GM18909 (cell line): ENCODE results near the gene FCSK.
A peak's percentile ranks its signal among the peaks of the same experiment; 100 is the strongest.
"Not testable (repeated sequence)": the region's sequence is repeated elsewhere in the genome, so short reads cannot be mapped to it uniquely, and the experiment has no call there.

Experiments used
- ATAC-seq: cut with Tn5 transposase; IDR thresholded peaks from one replicate; pipeline ENCODE4 v1.9.1; 2021; ENCODE audit warnings: mild to moderate bottlenecking; ENCODE audit not compliant: unreplicated experiment, poor library complexity

Gene FCSK

DNA sequence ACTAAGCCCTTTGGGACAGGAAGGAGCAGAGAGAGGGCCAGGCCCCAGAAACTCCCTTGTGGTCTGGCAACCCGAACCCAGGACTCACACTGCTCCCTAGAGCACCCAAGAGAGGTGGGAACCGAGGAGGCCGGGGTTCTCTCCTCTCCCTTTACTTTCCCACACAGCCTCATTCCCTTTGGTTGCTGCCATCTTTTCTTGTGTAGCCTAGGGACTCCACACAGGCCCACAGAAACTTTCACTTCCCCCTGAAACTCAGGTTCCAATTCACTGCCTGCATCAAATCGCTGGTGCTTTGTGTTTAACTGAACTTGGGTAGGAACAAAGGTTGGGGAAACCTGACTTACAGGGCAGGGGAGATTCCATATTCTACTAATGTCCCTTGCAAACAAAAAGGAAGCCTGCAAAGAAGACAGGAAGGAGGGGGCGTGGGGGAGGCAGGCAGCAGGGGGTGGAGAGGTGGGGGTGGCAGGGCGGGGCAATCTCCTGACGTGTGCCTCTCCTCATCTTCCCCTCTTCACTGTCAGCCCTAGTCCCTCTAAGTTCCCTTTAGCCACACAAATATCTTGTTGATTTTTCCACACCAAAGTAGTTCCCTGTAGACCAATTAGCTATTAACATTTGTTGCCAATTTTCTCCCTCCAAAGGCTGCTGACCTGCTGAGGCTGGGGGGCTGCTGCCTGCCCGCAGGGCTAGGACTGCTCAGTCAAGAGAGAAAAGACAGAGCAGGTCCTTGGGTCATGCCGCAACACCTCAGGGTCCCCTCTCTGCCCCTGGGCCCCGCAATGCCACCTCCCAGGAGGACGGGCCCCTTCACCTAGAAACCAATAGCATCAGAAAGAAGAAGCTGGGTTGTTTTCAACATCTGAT is 23.5 kb upstream of the FCSK start:
- peak; percentile 46 for ATAC-seq

DNA sequence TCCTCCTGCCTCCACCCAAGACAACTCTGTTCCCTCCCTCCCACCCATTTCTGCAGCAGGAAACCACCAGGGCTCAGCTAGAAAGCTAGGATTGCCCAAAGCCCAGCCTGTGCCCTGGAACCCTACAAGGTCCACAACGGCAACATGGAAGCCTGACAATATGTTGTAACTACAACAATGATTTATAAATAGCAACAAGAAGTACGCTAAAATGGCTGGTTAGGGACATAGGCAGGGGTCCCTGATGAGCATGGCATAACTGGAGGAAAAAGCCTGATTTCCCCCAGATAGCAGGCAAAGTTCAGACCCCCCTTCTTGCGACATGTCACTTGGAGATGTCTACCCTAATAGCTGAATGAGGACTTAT is 22.1 kb upstream of the FCSK start:
- ATAC-seq, result no peak

DNA sequence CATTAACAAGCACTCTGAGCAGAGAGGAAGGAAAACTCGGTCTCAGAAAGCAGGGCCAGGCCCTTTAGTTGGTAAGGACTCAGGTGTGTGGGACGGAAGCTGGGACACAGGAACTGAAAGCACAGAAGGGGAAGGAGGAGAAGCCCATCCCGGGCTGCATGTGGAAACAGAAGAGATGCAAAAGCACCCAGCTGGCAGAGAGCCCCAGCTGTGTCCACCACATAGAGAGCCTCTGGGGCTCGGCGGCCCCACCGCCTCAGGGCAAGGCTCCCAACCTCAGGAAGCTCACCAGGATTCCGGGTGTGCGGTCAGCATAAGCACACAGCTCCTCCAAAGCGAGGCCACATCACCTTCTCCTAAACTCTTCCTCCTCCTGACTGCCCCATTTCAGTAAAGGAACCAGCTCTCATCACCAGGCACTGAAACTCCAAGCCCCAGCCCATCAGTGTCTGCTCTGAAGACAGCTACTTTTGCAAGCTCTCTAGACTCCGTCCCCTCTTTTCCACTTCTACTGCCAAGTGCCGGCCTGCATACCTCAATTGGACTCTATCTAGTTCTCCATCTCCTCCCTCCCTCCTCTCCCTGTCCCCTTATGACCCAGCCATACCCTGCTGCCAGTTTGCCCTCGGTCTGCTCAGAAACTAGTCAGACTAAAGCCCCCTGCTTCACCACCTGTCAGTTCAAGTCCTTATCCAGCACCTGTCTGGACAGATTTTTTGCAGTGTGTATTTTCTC is 21.5 kb upstream of the FCSK start:
- ATAC-seq, result no peak

DNA sequence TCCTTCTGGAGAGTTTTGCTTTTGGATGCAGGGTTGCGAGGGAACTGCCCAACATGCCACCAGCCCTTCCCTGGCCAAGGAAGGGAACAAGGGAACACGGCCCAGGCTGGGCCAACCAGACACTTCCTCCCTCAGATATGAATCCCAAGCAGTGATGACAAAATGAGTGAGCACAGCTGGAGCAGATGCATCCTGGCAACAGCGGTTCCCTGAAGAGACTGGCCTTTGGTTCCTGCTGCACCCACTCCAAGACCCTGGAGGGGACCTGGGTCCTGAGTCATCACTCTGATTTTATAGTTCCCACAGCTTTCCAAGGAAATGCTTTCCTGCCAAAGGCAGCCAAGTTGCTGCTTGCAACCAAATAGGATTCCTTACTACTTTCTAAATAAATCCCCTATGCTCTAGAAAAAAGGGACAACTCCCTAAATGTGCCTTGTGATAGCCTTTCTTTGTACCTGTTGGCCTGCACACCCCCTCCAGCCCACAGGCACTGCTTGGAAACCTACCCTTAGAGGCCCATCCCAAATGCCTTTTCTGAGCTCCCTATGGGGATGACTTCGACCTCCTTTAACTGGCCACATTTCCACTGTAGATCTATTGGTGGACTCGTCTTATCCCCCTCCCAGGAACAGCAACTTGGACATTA is 20.8 kb upstream of the FCSK start:
- no peak for ATAC-seq

DNA sequence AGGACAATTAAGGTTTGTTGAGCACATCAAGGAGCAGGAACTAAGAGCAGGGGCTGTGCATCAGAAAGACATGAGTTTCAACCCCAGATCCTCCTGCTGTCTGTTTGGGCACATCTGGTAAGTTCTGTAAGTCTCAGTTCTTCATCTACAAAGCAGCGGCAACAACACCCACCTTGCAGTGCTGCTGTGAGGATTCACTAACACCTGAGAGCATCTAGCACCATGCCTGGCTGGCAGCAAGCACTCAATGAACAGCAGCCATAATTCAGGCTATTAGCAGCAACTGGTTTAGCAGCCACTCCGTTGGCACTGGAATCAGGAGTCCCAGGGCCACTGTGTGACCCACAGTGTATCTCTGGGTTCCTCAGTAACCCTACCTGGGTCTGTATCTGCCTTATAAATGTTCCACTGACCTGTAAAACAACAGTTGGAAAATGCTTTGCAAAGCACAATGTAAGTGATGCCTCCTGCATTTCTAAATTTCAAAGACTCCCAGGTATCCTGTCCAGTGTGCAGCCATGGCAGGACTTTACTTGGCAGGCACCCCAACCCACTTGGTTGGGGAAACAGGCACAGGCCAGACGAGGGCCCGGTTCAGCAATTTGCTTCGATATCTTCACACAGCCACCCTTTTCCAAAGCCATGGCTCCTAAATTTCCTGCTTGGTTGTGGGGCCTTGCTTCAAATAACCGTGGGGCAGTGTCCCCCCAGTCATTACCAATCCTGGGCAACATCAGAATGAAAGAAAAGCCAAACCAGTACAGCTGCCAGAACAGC is 19.7 kb upstream of the FCSK start:
- ATAC-seq, result no peak

DNA sequence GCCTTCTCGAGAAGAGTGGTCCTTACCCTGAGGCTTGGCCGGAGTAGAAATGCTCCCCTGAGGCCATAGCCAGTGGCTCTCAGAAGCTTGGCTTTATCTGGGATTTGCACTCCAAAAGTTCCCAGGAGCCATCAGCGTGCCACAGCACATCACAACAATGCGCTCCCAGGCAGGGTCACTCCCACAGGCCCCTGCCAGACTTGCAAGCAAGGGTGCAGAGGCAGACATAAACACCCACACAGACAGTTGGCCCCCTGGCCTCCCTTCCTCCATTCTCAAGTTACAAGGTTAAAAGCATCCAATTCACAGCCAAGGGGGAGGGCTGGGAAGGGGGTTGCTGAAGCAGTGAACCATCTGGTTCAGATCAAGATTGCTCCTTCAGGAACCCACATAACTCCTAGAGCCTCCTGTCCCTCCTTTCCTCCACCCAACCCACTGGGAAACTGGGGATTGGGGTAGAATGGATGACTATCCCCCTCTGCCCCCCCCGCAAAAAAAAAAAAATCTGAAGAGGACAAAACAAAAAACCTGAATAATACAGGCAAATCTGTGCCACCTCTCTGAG is 17.3 kb upstream of the FCSK start:
- ATAC-seq, result no peak

DNA sequence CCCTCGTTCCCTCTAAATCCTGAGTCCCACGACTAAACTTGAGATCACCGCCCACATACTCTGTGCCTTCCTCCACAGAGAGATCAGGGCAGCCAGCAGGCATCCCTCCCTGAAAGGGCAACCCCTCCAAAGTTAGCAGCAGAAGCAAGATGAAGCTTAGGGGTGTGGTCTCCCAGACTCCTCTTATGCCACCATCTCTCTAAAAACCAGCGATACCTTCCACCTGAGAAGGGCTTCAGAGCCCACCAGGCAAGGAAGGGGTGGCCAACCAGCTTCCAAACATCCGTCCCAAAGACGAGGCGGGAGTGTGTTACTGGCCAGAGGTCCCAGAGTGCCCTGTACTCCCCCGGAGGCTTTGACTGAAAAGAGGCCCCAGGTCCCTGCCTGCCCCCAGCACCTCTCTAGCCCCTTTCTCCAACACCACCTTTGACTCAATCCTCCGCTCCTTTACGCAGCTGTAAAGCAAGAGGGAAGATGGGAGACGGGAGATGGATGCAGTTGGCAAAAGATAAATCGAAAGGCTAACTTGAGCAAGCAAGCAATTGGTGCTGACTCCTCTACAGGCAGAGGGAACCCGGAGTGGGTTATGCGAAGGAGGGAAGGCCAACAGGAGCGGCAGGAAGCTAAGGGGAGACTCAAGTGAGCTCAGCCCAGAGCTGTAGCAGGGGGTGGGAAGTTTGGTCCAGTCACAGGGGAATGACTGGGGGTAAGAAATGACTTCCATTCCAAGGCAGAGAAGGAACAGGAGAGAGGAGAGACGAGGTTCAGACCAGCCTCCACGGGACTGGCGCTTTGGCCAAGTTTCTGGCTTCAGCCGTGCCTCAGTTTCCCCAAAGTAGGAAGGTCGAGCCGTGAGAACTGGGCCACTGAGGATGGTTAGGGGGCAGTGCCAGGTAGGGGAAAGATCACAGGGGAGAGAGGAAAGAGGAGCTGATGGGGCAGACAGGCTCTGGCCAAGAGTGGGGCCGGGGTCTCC is 16.5 kb upstream of the FCSK start:
- no peak for ATAC-seq

DNA sequence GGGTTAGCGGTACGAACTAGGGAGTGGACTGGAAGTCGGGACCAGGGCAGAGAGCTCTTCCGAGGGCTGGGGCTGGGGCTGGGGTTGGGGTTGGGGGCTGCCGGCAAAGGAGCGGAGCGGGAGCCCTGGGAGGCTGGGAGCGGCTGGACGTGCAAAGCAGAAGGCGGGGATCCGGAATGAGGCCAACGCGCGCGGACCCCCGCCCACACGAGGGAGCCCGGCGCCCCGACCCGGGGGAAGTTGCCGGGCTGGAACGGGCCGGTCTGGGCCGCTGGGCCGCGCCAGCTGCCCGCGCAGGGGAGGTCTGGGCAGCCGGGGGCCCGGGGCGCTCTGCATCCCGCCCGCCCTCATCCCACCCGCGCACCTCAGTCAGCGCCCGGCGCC is 15.8 kb upstream of the FCSK start:
- no peak for ATAC-seq

DNA sequence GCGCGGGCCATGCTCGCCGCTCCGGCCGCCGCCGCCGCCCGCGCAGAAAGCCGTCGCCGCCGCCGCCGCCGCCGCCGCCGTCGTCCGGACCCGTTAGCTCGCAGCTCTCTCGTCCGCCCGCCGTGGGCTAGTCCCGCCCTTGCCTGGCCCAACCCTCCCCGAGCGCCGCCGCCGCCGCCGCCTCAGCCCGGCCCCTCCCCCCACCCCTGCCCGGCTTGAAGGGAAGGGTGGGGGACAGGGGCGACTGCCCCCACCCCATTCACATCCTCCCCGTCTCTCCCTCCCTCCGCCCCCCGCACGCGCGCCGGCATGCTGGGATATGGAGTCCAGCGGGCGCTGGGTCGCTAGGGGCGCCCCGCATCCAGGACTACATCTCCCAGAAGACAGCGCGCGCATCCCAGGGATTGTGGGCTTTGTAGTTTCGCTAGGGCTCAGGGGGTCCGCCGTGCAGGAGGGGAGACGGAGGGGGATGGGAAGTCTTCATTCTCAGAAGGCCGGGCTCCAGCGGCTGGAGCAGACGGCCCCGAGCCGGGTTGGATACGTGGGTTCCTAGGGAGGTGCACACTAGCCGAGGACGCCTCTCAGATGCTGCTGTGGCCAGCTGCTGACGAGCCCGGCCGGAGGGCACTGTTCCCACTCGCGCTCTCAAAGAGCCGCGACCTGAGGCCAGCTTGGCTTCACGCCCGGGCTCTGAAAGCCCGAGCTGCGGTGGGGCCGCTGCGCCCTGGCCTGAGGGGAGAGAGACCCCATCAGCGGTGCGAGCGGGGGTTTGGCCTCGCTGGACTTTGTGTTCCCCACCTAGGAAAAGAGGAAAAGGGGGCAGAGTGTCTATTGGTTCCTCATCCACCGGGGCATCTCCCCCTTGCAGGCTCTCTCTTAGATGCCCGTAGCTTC is 15.2 kb upstream of the FCSK start, which contains the start of gene ST3GAL2:
ST3GAL2 (minus strand) TSS at position 132 of the 894 bp plus-strand sequence. CDS start 40,570 bp downstream, outside the sequence.
- peak; percentile 86 for ATAC-seq

DNA sequence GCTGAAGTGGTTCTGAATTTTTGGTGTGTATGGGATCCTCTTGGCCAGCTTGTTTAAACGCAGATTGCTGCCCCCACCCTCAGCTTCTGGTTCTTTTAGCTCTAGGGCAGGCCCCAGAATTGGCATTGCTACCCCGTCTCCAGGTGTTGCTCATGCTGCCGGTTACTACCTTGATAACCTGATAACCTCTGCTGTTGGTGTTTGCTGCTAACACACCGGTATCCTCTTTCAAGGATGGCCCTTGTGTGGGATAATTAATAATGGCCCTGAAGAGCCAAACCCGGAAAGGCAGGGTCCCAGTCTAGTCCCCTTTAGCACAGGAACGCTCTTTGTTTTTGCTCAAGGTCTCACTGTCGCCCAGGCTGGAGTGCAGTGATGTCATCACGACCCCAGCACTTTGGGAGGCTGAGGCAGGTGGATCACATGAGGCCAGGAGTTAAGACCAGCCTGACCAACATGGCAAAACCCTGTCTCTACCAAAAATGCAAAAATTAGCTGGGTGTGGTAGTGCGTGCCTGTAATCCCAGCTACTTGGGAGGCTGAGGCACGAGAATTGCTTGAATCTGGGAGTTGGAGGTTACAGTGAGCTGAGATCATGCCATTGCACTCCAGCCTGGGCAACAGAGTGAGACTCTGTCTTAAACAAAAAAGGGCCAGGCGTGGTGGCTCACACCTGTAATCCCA is 14.2 kb upstream of the FCSK start:
- no peak for ATAC-seq

DNA sequence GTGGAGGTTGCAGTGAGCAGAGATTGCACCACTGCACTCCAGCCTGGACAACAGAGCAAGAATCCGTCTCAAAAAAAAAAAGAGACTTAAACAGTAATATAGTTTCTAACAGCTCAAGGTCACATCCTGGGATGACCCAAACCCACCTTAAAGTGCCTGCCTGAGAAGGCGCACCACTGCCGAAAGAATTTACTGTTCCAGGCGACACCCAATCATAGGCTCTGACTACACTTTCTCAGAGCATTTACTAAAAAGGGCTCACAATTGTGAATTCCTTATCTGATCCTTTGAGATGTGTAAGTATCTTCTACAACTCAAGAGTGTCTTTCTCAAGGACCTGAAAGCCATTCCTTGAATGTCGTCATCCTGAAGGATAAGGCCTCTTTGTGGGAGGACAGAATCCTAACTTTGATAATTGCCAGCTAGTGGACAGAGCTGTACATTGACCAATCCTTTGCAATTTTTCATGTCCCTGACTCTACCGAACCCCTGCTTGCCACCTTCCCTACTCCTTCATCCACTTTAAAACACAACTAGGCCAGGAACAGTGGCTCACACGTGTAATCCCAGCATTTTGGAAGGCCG is 12.9 kb upstream of the FCSK start:
- no peak for ATAC-seq

DNA sequence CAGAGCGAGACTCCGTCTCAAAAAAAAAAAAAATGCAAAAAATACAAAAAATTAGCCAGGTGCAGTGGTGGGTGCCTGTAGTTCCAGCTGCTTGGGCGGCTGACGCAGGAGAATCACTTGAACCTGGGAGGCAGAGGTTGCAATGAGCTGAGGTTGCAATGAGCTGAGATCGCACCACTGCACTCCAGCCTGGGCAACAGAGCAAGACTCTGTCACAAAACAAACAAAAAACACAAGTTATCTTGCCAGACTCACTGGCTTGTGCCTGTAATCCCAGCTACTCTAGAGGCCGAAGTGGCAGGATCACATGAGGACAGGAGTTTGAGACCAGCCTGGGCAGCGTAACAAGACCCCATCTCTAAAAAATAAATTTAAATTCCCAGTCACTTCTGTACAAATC is 12.1 kb upstream of the FCSK start:
- ATAC-seq, result no peak

DNA sequence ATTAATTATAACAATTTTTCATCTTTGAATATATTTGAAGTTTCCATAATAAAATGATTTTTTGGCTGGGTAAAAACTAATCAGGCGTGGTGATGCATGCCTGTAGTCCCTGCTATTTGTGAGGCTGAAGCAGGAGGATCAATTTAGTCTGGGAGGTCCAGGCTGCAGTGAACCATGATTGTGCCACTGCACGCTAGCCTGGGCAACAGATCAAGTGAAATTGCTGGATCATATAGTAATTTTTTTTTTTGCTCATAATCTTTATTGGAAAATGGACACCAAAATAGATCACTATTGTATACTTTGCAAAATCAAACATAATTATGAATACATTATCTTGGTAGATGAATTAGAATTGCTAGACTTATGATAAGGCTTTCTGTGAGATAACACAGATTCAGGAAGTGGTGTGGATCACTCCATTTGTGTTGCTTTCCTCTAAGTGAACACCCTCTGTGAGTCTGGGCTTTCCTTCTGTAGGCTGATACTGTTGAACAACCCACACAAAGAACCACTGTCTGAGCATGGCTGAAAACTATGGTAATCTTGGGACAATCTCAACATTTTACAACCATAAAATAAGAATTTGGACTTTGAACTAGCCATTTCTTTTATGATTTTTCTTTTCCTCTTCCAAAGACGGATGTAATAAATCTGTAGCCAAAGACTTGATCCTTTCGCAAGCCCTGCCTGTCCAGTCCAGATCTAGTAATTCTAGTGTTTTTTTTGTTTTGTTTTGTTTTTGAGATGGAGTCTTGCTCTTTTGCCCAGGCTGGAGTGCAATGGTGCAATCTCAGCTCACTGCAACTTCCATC is 9.9 kb upstream of the FCSK start:
- no peak for ATAC-seq

DNA sequence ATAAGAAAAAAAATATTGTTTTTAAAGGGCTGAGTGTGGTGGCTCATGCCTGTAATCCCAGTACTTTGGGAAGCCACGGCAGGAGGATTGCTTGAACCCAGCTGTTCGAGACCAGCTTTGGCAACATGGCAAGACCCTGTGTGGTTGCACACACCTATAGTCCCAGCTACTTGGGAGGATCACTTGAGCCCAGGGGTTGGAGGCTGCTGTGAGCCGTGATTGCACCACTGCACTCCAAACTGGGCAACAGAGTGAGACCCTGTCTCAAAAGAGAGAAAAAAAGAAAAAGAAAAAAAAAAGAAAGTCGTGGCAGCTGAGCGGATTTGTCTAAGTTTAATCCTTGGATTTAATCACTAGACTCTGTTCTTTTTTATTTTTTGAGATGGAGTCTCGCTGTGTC is 6.3 kb upstream of the FCSK start:
- ATAC-seq, result no peak

DNA sequence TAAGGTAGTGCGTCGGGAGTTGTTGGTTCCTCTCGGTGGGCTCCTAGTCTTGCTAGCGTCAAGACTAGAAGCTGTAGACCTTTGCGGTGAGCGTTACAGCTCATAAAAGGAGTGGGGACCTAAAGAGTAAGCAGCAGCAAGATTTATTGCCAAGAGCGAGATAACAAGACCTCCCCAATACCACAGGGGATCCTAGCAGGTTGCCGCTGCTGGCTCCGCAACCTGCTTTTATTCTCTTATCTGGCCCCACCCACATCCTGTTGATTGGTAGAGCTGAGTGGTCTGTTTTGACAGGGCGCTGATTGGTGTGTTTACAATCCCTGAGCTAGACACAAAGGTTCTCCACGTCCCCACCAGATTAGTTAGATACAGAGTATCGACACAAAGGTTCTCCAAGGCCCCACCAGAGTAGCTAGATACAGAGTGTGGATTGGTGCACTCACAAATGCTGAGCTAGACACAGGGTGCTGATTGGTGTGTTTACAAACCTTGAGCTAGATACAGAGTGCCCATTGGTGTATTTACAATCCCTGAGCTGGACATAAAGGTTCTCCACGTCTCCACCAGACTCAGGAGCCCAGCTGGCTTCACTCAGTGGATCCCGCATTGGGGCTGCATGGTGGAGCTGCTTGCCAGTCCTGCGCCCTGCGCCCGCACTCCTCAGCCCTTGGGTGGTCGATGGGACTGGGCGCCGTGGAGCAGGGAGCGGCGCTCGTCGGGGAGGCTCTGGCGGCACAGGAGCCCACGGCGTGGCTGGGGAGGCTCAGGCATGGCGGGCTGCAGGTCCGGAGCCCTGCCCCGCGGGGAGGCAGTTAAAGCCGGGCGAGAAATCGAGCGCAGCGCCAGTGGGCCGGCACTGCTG is 4.0 kb upstream of the FCSK start:
- ATAC-seq, result not testable (repeated sequence)
